Colonic mucosa (tissue), 4 donors: ENCODE measurements around the gene EPC1. TPM values are rescaled to one million over a fixed set of nuclear protein-coding genes. Genes with fewer than 3 reads are reported as not detected.

Experiments
- DNase-seq: peaks from one replicate; pipeline ENCODE4 v3.0.0-alpha.2; 2020
- H3K27ac ChIP-seq: fragments of 200-600 bp; one replicate; pipeline ENCODE4 v1.8.0; 2021
- H3K27me3 ChIP-seq: fragments of 200-600 bp; one replicate; pipeline ENCODE4 v1.8.0; 2021
- H3K36me3 ChIP-seq: fragments of 200-600 bp; one replicate; pipeline ENCODE4 v1.8.0; 2021
- H3K4me1 ChIP-seq: fragments of 200-600 bp; one replicate; pipeline ENCODE4 v1.8.0; 2021; ENCODE audit warnings: mild to moderate bottlenecking
- H3K4me3 ChIP-seq: fragments of 200-600 bp; one replicate; pipeline ENCODE4 v1.8.0; 2021
- H3K9ac ChIP-seq, 2 donors: one replicate each; pipeline ENCODE4 v1.7.0; 2013; ENCODE audit warnings: control low read depth in 2 of 2, low read depth in 2 of 2, low read length in 2 of 2
- H3K9me3 ChIP-seq: fragments of 200-600 bp; one replicate; pipeline ENCODE4 v1.8.0; 2021
- intact Hi-C: fragments of 100-400 bp; cut with DNase I; formaldehyde crosslinking; loops from one replicate; pipeline ENCODE4 v1.14.1; 2022
- total RNA-seq, 2 donors: library from RNA; stranded (reverse); fragmentation: NEBNext Ultra II Directional in 1 of 2; extraction: Animal tissue kit (Norgen Biotek cat#: 25700) in 1 of 2; gene quantifications; one replicate each; pipeline ENCODE4 v1.2.1, GENCODE V29; 2021
- TF ChIP-seq, protein P1 (sequence below): fragments of 200-600 bp; IDR thresholded peaks from one replicate; pipeline ENCODE4 v1.8.0; 2022; ENCODE audit warnings: antibody characterized with exemption, mild to moderate bottlenecking
- donor health status: healthy.
- donor health status: DM: no; HTN: no; CAD: no.
- donor health status: DM: no; HTN: no; CAD: no.

EPC1 gene
- total RNA-seq, 2 donors from 2014 or later, result 24.5 to 30.9 TPM

DNA sequence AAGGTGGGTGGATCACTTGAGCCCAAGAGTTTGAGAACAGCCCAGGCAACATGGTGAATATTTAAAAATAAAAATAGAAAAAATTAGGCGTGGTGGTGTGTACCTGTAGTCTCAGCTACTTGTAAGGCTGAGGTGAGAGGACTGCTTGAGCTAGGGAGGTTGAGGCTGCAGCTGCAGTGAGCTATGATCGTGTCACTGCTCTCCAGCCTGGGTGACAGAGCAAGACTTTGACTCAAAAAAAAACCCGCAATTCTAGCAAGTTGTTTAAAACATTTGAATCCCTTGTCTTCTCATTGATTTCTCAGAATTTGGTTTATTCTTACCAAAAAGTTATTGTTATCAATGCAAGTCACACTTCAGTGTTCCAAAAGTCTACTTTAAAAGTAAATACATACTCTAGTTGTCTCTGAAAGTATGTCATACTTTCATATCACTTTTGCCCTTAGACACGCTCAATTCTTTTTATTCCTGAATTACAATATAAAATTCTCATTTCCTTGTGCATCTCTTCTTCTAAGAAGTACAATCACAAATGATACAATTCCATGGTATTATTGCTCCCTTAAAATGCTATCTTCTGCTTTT lies 6.3 kb downstream of the EPC1 start:
- intact Hi-C loops, result loop anchor here (10.0 kb wide), 1 partner anchor 146 kb away; no protein-coding TSS in a partner anchor
- no peak overlapping the region for H3K4me3 ChIP-seq
- DNase-seq, result no peak
- H3K27me3 ChIP-seq, result no peaks in the 10 kb centered on the region
- H3K9me3 ChIP-seq, result no peaks in the 10 kb centered on the region
- TF ChIP-seq, protein P1, sequence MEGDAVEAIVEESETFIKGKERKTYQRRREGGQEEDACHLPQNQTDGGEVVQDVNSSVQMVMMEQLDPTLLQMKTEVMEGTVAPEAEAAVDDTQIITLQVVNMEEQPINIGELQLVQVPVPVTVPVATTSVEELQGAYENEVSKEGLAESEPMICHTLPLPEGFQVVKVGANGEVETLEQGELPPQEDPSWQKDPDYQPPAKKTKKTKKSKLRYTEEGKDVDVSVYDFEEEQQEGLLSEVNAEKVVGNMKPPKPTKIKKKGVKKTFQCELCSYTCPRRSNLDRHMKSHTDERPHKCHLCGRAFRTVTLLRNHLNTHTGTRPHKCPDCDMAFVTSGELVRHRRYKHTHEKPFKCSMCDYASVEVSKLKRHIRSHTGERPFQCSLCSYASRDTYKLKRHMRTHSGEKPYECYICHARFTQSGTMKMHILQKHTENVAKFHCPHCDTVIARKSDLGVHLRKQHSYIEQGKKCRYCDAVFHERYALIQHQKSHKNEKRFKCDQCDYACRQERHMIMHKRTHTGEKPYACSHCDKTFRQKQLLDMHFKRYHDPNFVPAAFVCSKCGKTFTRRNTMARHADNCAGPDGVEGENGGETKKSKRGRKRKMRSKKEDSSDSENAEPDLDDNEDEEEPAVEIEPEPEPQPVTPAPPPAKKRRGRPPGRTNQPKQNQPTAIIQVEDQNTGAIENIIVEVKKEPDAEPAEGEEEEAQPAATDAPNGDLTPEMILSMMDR, result no peak
- H3K27ac ChIP-seq, result no peak overlapping the region
- H3K36me3 ChIP-seq, result no peaks in the 10 kb centered on the region
- peaks cover 20% of the 10 kb centered on the region for H3K4me1 ChIP-seq
- no peak overlapping the region for H3K9ac ChIP-seq

DNA sequence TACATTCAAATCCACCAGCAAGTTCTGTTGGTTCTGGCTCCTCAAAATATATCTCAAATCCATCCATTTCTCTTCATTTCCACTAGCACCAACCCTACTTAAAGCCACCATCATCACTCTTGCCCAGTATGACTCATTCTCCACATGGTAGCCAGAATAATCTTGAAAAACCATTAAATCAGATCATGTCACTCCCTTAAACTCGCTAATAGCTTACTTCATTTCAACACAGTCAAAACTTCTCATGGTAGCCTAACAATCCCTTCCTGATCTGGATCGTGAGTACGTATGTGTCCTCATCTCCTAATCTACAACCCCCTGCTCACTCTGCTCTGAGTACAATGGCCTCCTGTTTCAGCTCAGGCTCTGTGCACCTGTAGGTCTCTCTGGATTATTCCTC lies 8.7 kb downstream of the EPC1 start:
- Histone ChIP-seq H3K9ac (no peak overlapping the region), H3K4me1 (peaks cover 18% of the 10 kb centered on the region), H3K9me3 (no peaks in the 10 kb centered on the region), H3K4me3 (no peak overlapping the region), H3K27me3 (no peaks in the 10 kb centered on the region), H3K36me3 (no peaks in the 10 kb centered on the region), H3K27ac (no peak overlapping the region)
- intact Hi-C loops, result no loop called here
- TF ChIP-seq, protein P1, result no peak
- no peak for DNase-seq

DNA sequence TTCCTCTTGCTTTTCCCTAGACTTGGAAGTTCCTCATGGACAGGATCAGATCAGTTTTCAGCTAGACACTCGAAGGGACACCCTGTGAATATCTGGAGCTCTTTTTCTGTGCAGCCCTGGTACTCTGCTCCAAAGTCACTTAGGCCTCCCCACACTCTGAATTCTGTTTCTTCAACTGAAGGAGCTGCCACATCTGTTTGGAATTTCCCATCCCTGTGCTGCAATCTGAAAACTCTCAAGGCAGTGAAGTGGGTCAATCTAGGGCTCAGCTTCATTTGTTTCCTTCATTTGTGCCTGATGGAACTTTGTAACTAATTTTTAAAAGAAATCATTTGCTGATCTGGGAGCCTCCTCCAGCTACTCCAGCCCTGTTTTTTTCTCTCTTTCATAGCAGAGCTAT lies 9.6 kb downstream of the EPC1 start:
- TF ChIP-seq, protein P1, result no peak
- H3K4me3 ChIP-seq, result no peak overlapping the region
- intact Hi-C loops, result no loop called here
- H3K9me3 ChIP-seq, result no peaks in the 10 kb centered on the region
- no peak overlapping the region for H3K9ac ChIP-seq
- no peak overlapping the region for H3K27ac ChIP-seq
- DNase-seq, result no peak
- H3K36me3 ChIP-seq, result no peaks in the 10 kb centered on the region
- H3K4me1 ChIP-seq, result peaks cover 26% of the 10 kb centered on the region
- H3K27me3 ChIP-seq, result no peaks in the 10 kb centered on the region

DNA sequence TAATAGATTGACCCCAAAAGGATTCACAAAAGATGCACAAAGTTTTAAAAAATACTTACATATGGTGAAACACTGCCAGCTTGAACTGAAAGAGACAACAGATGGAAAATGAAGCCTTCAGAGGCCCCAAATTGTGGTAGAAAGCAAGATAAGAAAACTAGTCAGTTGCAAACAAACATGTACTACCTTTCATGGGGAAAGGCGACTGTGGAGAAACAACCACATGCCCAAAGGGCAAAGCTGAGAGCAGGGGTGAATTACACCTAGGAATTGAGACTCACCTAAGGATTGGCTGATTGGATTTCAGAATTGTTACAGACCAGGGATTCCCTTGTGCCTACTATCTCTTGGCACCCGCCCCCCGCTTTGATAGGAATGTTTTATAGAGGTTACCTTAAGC lies 13.1 kb downstream of the EPC1 start:
- H3K9ac ChIP-seq, result no peak overlapping the region
- H3K27ac ChIP-seq, result peak overlapping the region; percentile 48
- no peak overlapping the region for H3K4me3 ChIP-seq
- no peaks in the 10 kb centered on the region for H3K9me3 ChIP-seq
- TF ChIP-seq, protein P1, result no peak
- H3K36me3 ChIP-seq, result no peaks in the 10 kb centered on the region
- peaks cover 23% of the 10 kb centered on the region for H3K4me1 ChIP-seq
- intact Hi-C loops, result no loop called here
- H3K27me3 ChIP-seq, result no peaks in the 10 kb centered on the region
- DNase-seq, result no peak

DNA sequence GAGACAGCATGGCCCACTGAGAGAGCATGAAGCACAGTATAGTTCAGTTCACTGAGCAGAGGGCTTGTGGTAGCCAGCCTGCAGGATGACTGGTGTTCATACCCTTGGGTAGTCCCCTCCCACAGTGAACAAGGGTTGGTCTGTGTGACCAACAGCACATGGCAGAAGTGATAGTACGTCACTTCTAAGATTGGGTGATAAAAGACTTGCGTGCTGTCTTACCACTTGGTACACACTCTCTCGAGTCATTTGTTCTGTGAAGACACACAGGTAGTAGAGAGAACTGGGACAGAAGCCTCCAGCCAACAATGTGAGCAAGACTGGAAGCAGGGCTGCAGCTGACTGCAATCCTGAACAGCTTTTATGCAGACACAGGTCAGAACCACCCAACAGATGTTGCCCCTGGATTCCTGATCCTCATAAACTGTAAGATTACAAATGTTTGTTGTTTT lies 14.6 kb downstream of the EPC1 start:
- H3K9ac ChIP-seq, result peak overlapping the region in 1 of 2 donors; percentile 14
- peak overlapping the region; percentile 19 for H3K27ac ChIP-seq
- no peak for DNase-seq
- peaks cover 23% of the 10 kb centered on the region for H3K4me1 ChIP-seq
- intact Hi-C loops, result no loop called here
- H3K4me3 ChIP-seq, result no peak overlapping the region
- no peaks in the 10 kb centered on the region for H3K9me3 ChIP-seq
- no peaks in the 10 kb centered on the region for H3K36me3 ChIP-seq
- no peaks in the 10 kb centered on the region for H3K27me3 ChIP-seq
- TF ChIP-seq, protein P1, result no peak
